ENCODE results near the gene DBN1. TPM values are rescaled to one million over a fixed set of nuclear protein-coding genes. Genes with fewer than 3 reads are reported as not detected.

DBN1 gene
- total and polyA plus RNA-seq, 9 of the 15 experiments (the other 6 are each of a cell fraction or from before 2014, with no cell fraction given), result 0.25 to 87.2 (median 27.9) TPM

GRCh38 chr5:177495243-177496060, 22.0 kb upstream of the DBN1 start (continued):
- TF ChIP-seq NR1H2 (CRISPR knock-in tag; IDR thresholded peaks at IDR 0.05) (no peak), CBFB (CRISPR knock-in tag; IDR thresholded peaks at IDR 0.05) (0 out of 2 replicates have a peak, but pooled peaks have one; percentile 2), RBM14 (IDR thresholded peaks at IDR 0.05; ENCODE audit: borderline replicate concordance, insufficient read depth, low read depth, low read length) (no peak), SPI1 (IDR thresholded peaks at IDR 0.05; ENCODE audit: borderline replicate concordance, low read depth, low read length) (no peak), ZNF512 (tag; IDR thresholded peaks at IDR 0.05) (no peak), E2F6 (IDR thresholded peaks at IDR 0.05; ENCODE audit: borderline replicate concordance in 1 of 2, extremely low read depth in 1 of 2, insufficient read depth in 1 of 2, insufficient read length in 1 of 2, low read depth in 1 of 2, low read length in 1 of 2, poor library complexity in 1 of 2, severe bottlenecking in 1 of 2) (no peak), ZNF274 (IDR thresholded peaks at IDR 0.05; ENCODE audit: borderline replicate concordance, low read depth, low read length) (no peak), ZNF318 (IDR thresholded peaks at IDR 0.05; ENCODE audit: borderline replicate concordance in 1 of 2, low read depth in 1 of 2) (no peak), POLR2A (conservative IDR thresholded peaks at IDR 0.05) (0 out of 2 replicates have a peak, but pooled peaks have one; percentile 48), SRF (CRISPR knock-in tag; IDR thresholded peaks at IDR 0.05) (peak in 1 of 2 experiments; percentile 94; a peak in 2 of 4 replicates), IFI16 (CRISPR knock-in tag; IDR thresholded peaks at IDR 0.05) (no peak)

Measured in K562 (cell line).